GM21576 (cell line): ENCODE data around the gene PGAM5.

ENCODE experiments used
- ATAC-seq: cut with Tn5 transposase; IDR thresholded peaks from one replicate; pipeline ENCODE4 v1.9.1; 2021; ENCODE audit warnings: mild to moderate bottlenecking, moderate library complexity; ENCODE audit not compliant: unreplicated experiment

The PGAM5 gene

DNA sequence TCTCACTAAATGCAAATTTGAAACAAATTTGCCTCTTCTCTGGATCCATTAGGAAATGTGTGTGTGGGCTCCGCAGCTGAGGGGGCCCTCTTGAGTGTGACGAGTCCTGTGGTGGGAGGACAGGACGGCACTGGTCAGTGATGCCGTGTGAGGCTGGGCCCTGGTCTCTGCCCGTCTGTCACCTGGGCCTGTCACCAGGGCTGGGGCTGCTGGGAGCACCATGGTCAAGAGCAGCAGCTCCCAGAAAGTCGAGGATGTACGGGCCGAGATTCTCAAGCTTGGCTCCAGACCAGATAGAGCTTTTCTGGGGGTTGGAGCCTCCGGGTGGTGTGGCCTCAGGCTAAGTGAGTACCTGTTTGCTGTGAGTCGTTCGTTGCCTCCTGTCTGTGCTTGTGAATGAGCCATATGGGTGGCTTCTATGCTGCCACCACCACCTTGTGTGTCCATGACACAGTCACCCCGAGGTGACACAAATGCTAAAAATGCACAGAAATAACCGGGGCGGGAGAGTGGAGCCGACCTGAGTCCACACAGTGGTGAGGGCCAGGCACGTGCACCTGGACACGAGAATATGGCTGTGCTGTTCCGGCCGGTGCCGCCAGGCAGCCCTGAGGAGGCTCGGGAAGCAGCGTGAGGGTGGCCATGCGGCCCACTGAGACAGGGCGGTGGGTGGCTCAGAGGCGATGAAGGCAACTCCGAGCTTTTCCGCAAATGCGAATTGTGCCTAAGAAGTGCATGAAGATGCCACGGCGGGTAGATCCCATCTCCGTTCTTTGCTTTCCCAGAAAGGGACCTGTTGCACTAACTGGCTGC is 8.7 kb downstream of the PGAM5 start:
- ATAC-seq: no peak

DNA sequence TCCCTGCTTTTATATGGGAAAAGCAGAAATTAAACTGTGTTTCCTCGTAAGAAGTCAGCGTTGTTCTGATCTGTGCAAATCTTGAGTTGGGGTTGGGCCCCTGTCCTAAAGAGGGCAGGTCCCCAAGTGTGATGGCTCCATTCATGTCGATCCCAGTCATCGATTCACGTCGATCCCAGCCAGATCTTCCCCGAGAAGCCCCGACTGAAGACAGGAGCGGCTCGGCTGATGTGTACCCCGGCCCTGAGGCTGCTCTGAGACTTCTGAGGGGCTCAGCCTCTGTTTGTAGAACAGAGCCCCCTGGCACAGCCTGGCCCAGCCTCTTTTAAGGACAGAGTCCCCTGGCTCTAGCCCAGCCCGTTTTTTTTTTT is 9.3 kb downstream of the PGAM5 start:
- ATAC-seq: no peak

DNA sequence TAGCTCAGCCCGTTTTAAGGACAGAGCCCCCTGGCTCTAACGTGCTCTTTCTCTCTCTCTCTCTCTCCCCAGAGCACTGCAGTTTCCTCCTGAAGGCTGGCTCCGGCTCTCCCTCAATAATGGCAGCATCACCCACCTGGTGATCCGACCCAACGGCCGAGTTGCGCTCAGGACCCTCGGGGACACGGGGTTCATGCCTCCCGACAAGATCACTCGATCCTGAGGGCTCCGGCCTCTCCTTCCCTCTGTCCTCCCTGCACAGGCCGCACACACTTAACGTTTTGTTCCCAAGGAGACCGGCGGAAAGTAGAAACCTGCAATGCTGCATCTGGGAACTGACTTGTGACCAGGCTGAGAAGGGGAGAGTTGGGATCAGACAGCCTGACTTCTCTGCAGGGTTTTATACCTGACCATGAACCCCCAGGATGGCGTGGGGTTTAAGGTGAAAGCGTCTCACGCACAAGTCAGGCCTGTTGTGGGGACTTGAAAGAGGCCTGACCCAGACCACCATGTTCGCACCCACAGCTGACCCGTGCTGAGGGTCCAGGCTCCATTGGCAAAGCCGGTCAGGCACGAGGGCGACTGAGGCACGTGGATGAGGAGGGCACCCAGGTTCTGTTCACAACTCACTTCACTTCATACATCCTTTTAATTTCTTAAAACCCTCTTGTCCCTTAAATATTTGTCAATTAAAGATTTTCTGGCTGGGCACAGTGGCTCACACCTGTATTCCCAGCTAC is 10.1 kb downstream of the PGAM5 start:
- no peak for ATAC-seq

DNA sequence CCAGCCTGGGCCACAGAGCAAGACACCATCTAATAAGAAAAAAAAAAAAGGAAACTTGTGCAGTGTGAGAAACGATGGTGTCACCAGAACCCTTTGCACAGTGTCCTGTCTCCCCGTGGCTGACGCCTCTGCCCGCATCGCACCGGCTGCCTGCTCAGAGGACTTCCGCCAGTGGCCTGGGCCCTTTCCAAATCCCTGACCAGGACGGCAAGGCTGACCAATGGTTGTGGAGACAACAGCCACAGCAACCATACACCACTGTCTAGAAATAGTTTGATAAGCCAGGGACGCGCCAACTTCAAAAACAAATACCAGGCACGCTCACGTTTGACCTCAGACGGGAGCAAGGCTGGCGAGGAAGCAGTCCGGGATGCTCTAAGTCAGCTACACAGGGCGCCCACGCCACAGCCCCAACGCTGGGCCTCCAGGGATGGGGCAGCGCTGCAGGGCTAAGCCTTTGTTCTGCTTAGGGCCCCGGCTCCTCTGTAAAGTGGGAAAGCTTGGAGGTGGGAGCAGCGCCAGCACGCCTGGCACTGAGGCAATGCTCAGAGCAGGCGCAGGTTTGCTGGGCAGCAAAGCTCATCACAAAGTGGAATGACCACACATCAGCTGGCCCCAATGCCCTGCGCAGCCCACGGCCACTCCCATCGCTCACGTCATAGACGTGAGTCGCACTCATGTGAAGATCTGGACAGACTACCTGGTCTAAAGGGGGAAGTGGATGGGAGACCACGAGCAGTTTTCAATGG is 12.5 kb downstream of the PGAM5 start:
- ATAC-seq: no peak

DNA sequence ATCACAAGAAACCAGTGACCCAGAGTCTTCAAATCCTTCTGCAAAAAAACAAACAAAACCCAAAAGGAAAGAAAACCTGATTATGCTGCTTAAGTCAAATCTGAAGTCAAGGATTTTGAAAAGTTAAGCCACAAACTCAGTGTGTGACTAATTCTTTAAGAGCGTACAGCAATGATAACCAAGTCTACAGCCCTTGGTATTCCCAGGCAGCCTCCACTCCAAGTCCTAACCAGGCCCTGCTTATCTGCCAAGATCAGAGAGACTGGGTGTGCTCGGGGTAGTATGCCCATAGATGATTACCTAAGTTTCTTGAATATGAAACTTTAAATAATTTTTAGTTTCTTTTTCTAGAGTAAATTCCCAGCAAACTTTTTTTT is 13.1 kb downstream of the PGAM5 start:
- no peak for ATAC-seq

DNA sequence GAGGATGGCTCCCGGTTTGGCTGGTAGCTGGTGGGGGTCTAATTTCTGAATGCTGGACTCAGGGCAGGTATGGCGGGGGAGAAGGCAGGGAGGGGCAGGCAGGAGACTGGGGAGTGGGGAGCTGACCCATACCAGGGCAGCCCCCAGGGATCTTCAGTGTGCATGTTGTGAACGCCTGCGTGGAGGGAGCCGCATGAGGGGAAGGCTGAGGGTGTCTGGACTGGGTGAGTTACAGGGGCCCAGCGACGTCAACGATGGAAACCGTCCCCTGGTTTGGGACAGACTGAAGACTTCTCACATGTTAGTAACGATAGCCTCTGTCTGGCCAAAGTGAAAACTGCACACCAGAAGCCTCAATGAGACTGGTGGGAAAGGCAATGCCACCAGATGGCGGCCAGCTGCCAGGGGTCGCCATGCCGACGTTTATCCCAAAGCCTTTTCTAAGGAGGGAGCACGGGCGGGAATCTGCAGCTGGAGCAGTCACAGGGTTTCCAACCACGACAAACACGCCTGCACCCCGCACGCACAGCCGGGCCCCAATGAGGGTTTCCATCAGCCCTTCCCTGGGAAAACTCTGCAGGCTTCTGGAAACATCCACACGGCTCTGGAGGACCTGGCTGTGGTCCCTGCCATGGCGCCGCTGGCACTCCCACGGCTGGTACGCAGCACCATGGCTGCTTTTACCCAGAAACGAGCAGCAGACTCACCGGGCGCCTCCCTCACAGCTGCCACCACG is 14.0 kb downstream of the PGAM5 start:
- no peak for ATAC-seq

DNA sequence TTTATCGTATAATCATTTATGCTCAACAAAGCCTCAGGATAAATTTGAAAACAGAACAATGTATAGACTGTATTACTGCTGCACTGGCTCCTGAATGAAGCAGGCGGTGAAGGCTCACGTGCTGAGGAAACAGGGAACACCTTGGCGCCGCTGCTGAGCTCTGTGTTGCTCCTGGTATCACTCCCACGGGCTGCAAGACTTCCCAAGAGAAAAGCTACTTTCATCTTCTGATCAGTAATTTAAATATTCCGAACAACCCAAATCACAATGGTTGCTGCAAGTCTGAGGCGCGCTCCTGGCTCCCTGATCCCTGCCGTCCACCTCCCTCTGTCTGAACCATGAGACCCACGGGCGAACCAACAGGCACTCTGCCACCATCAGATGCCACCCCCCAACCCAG is 15.7 kb downstream of the PGAM5 start:
- ATAC-seq: no peak

DNA sequence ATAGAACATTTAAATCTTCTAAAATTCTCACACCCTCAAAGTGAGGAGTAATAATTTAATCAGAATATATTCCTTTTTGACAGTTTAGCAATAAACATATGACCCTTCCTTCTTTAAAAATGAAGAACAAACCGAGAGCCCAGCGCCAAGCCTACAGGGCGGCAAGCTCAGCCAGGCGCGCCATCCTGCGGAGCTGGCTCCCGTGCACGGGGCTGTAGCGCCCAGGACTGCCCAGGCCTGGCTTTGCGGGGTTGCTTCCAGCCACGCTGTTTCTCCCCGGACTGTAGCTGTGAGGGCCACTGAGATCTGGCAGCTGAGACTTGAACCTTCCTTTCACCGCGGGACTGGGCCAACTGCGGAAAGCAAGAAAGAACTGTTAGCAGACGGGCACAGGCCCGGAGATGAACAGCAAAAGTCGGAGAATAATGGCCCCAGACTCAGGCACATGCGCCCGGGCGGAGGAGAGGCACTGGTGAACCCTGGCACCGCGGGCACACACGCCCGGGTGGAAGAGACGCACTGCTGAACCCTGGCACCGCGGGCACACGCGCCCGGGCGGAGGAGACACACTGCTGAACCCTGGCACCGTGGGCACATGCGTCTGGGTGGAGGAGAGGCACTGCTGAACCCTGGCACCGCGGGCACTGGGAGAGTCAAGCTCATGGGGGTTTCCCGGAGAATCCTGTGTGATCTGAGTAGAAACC is 16.6 kb downstream of the PGAM5 start:
- no peak for ATAC-seq

DNA sequence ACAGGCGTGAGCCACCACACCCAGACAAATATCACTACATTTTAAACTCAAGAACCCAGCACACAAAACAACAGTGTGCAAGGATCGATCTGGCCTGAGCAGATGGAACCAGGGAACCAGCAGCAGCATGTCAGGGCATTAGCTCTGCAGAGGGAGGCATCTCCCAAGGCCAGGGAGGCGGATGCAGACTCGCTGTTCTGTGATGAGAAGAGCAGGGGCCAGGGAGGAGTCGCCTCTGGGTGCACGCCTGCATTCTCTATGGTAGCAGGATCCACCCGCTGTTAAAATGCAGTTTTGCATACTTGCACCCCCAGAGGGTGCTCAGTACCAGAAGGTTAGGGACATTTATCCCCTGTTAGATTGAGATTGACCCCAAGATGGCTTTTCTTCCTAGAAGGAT is 17.9 kb downstream of the PGAM5 start:
- no peak for ATAC-seq

DNA sequence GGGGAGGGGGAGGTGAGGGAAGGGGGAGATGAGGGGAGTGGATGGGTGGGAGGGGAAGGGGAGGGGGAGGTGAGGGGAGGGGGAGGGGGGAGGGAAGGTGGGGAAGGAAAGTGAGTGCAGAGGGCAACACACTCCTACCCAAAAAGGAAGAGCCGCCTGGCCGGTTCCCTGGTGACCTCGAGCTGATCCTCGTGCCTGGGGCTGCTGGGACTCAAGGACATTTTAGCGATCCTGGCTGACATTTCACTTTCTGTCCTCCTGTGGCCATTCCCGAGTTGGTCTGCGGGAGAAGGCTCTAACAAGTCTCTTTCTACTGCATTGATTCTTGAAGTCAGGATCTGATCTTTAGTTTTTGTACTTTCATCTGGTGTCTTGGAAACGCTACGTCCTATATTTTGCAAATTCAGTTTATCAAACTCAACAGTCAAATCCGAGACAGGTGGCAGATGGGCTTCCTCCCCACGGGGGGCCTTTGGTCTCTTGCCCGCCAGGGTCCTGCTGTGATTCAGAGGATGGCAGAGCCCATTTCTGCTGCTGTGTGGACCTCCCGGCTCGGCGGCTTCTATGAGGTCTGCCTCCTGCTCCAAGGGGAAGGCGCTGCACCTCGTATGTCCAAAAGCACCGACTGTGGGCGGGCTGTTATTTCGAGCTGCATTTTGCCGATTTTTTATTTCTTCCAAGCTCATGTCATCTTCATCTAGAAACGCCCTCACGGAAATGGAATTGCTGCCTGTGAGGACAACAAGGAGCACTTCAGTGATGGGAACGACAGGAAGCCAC is 19.1 kb downstream of the PGAM5 start:
- ATAC-seq: no peak

DNA sequence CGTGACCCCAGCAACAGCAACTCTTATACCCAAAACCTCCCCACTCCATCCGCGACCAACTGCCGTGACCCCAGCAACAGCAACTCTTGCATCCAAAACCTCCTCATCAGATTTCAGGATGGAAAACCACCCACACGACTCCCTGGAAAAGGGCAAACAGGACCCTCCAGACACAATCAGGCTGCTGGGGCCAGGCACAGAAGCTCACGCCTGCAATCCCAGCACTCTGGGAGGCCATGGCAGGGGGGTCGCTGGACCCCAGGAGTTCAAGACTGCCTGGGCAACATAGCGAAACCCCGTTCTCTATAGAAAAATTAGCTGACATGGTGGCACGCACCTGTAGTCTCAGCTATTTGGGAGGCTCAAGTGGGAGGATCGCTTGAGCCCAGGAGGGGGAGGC is 19.7 kb downstream of the PGAM5 start:
- ATAC-seq: no peak

DNA sequence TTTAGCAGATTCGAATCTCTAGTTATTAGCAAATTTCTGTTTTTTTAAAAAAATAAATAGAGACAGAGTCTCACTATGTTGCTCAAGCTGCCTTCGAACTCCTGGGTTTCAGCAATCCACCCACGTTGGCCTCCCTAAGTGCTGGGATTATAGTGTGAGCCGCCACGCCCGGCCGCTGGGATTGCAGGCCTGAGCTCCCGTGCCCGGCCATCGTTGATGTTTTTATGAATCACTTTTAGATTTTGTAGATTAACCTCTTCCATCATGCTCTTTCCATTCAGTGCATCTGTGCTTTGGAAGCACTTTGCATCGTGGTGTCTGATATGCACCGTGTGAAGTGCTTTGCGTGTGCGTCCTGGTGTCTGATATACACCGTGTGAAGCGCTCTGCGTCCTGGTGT is 20.9 kb downstream of the PGAM5 start:
- no peak for ATAC-seq

DNA sequence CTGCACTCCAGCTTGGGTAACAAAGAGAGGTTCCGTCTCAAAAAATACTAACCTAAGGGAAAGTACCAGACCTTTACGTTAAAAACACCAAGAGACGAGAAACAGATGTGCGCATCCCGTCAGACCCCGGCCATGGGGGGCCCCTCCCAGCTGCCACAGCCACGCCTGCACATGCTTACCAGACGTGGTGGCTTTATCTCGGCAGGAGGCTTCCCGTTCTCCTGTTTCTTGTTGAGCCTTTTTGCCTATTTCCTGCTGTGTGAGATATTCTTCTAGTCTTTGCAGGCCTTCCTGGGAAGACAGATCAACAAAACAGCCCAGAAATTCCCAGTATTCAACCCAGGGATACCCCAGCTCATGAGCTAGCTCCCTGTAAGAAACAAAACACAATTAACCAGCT is 23.6 kb downstream of the PGAM5 start:
- no peak for ATAC-seq

DNA sequence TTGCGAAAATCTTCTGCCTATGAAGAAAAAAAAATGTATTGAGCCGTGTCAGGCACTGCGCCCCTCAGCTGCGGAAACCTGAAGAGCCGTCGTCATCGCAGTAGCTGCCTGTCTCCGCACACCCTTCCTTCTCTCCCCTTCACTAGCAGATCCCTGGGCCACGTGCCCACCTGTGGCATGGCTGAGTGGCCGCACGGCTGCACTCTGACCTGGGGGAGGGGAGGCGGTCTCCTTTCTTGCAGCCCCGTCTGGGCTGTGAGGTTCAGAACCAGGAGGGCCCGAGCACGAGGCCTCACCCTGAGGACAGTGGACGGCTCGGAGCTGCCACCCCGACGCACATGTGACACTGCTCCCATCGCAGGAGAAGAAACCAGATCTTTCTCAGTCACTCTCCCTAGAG is 24.9 kb downstream of the PGAM5 start:
- ATAC-seq: no peak

DNA sequence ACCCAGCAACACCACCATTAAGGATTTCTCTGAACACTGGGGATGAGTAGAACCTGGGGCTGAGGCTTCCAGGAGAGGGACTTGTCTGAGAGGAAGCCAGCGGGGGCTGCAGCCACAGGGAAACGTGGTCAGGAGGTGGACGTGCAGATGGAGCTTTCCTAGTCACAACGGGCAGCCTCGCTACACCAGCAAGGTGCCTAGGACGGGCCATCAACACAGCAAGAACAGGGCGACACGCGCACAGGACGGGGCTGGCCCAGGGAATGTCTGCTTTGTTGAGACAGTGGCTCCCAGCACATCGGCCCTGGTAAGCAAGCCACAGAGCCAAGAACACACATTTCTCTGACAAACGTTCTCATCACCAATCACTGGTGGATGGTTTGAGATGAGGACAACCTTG is 25.7 kb downstream of the PGAM5 start:
- ATAC-seq: no peak

DNA sequence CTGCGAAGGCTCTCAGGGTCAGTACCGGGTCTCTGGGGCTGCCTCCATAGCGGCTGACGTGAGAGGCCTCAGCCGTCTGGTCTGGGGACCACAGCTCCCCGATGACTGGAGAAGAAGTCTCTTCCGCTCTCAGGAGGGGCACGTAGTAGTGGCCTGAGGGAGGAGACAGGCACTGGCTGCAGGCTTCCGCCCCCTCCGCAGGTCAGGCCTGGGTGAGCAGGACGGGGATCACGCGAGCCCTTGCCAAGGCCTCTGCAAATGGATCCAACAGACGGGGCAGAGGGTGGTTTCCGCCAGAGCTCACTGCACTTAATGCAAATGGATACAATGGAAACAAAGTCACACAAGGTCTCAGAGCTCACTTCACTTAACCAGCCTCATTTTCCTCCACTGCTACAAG is 26.3 kb downstream of the PGAM5 start:
- no peak for ATAC-seq

DNA sequence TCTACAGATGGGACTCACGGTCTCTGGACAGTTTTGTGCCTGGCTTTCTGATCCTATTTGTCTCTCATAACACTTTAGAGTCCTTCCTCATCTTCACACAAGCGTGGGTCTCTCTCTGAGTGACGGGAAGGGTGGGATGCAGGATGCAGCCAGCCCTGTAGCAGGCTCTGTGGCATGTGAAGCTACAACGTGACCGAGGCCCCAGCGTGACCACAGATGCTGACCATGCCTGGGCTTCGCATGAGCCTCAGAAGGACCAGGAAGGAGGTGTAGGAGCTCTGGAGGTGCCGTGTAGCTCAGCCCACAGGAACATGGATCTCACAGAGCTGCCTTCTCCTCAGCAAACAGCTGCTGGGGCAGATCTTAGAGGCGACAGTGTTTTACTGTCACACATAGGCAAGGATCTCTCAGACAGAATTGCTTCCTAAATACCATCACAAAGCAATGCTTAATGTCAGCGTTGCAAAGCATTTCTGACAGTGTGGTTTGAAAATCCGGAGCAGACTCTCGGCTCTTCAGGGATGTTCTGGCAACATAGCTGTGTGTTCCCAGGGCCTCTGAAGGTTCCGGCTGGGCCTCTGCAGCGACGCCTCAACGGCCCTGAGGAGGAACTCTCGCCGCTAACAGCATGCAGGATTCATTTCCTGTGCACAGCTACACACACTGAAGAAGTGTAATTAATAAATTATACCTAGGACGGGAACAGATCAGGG is 29.1 kb downstream of the PGAM5 start:
- no peak for ATAC-seq

DNA sequence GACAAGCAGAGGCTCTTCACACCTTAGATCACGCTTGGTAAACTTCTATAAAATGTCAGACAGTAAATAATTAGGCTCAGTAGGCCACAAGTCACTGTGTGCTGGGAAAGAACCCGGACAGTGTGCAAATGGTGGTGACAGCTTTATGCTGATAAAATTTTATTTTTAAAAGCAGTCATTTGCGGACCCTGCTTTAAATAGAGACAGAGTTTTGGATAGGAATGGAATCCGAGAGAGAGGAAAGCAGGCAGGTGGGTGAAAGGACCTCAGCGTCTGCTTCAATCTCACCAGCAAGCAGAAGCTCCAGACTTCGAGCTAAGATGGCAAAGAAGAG is 29.6 kb downstream of the PGAM5 start:
- no peak for ATAC-seq

DNA sequence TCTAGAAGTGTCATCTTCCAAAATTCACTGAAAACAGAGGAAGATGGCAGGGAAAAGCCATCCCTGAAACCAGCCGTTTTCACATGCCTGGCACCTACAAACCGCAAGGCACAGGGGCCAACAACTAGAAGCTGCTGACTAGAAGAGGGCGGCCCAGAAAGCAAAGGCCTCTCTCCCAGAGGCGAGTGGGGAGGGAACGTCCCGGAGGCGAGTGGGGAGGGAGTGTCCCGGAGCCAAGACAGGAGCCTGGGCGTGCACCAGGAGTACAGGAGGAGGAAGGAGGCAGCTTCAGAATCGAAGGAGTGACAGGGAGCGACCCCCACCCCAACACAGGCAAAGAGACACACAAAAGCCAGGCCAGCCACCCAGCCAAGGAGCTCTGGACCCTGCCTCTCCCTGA is 30.0 kb downstream of the PGAM5 start:
- no peak for ATAC-seq
